Endodermal cell (in vitro differentiated cells): Measurements from ENCODE around the gene B4GALT1. TPM values are rescaled to one million over a fixed set of nuclear protein-coding genes. Genes with fewer than 3 reads are reported as not detected.

Source experiments
- DNase-seq: peaks from one replicate; pipeline ENCODE4 v3.0.0-alpha.2; 2017
- H3K27ac ChIP-seq: 2 replicates; pipeline ENCODE4 v1.5.1; 2013; ENCODE audit warnings: mild to moderate bottlenecking, low read depth, low read length, moderate library complexity
- H3K27me3 ChIP-seq: 2 replicates; pipeline ENCODE4 v1.6.1; 2013; ENCODE audit warnings: mild to moderate bottlenecking, low read length, moderate library complexity; ENCODE audit not compliant: insufficient read depth, control insufficient read depth, poor library complexity, severe bottlenecking
- H3K36me3 ChIP-seq: 2 replicates; pipeline ENCODE4 v1.7.0; 2013; ENCODE audit warnings: mild to moderate bottlenecking, low read length, moderate library complexity; ENCODE audit not compliant: control insufficient read depth, insufficient read depth
- H3K4me1 ChIP-seq: one replicate; pipeline ENCODE4 v1.7.0; 2013; ENCODE audit warnings: low read length; ENCODE audit not compliant: control insufficient read depth, insufficient read depth
- H3K4me3 ChIP-seq: 2 replicates; pipeline ENCODE4 v1.5.1; 2013; ENCODE audit warnings: mild to moderate bottlenecking, low read length, moderate library complexity
- H3K9ac ChIP-seq: 2 replicates; pipeline ENCODE4 v1.6.1; 2013; ENCODE audit warnings: mild to moderate bottlenecking, low read length, moderate library complexity; ENCODE audit not compliant: poor library complexity, severe bottlenecking; ENCODE audit errors: extremely low read depth
- H3K9me3 ChIP-seq: 2 replicates; pipeline ENCODE4 v1.6.1; 2013; ENCODE audit warnings: mild to moderate bottlenecking, low read length, moderate library complexity; ENCODE audit not compliant: control insufficient read depth
- H3K27ac Mint-ChIP-seq: 2 replicates; pipeline ENCODE4 v1.8.0; 2020; ENCODE audit warnings: mixed read lengths
- H3K27me3 Mint-ChIP-seq: 2 replicates; pipeline ENCODE4 v1.8.0; 2021; ENCODE audit warnings: mild to moderate bottlenecking, mixed read lengths; ENCODE audit not compliant: insufficient read depth
- H3K36me3 Mint-ChIP-seq: 2 replicates; pipeline ENCODE4 v1.8.0; 2020; ENCODE audit warnings: low read depth, mixed read lengths
- H3K4me1 Mint-ChIP-seq: 2 replicates; pipeline ENCODE4 v1.8.0; 2020; ENCODE audit warnings: mixed read lengths
- H3K4me3 Mint-ChIP-seq: 2 replicates; pipeline ENCODE4 v1.8.0; 2020; ENCODE audit warnings: mild to moderate bottlenecking, moderate library complexity, mixed read lengths
- H3K9me3 Mint-ChIP-seq: 2 replicates; pipeline ENCODE4 v1.8.0; 2020; ENCODE audit warnings: mild to moderate bottlenecking, mixed read lengths
- CTCF ChIP-seq: fragments of 200-600 bp; sonication (generic); conservative IDR thresholded peaks from 2 replicates; pipeline ENCODE4 v1.5.0; 2021; ENCODE audit warnings: antibody characterized with exemption, mild to moderate bottlenecking
- WGBS, 2 experiments: methylation state at CpG; one replicate each; pipeline versions ENCODE4 v1.1.5 to v1.1.7; 2013; ENCODE audit warnings: missing lambda C conversion rate in 2 of 2, mixed read lengths in 1 of 2; ENCODE audit not compliant: insufficient coverage in 1 of 2, insufficient read length in 1 of 2; 5-methylcytosine and 5-hydroxymethylcytosine counted together
- total RNA-seq, 2 donors: library from RNA; stranded (reverse); fragmentation: NEBNext Ultra II Directional in 1 of 2; extraction: Animal tissue kit (Norgen Biotek cat#: 25700) in 1 of 2; gene quantifications; 2 replicates in 1 of 2; 3 replicates in 1 of 2; pipeline ENCODE4 v1.2.1, GENCODE V29; 2021

The B4GALT1 gene
- total RNA-seq, 2 donors from 2014 or later, result 62.9 to 92.6 TPM

- Mint-ChIP-seq H3K27me3 (peaks cover 4% of the 10 kb centered on the region), H3K4me3 (no peak overlapping the region), H3K27ac (peak overlapping the region; percentile 38), H3K9me3 (no peaks in the 10 kb centered on the region), H3K36me3 (no peaks in the 10 kb centered on the region), H3K4me1 (peaks cover 22% of the 10 kb centered on the region)
- 66 to 70% methylated on average over 4 to 7 of the region's 7 CpGs for WGBS, 2 experiments
- peak; percentile 25 for TF ChIP-seq CTCF
- Histone ChIP-seq H3K4me1 (peaks cover 9% of the 10 kb centered on the region), H3K27ac (no peak overlapping the region), H3K4me3 (no peak overlapping the region), H3K9ac (no peak overlapping the region), H3K36me3 (no peaks in the 10 kb centered on the region), H3K27me3 (no peaks in the 10 kb centered on the region), H3K9me3 (no peaks in the 10 kb centered on the region)
- peak; percentile 75 for DNase-seq
Measured at GRCh38 chr9:33187519-33188218, 20.5 kb upstream of the B4GALT1 start.

- H3K27me3 ChIP-seq, result no peaks in the 10 kb centered on the region
- no peaks in the 10 kb centered on the region for H3K36me3 Mint-ChIP-seq
- no peak overlapping the region for H3K4me3 Mint-ChIP-seq
- DNase-seq, result no peak
- TF ChIP-seq CTCF, result no peak
- H3K27ac Mint-ChIP-seq, result no peak overlapping the region
- no peaks in the 10 kb centered on the region for H3K9me3 Mint-ChIP-seq
- H3K27me3 Mint-ChIP-seq, result peaks cover 4% of the 10 kb centered on the region
- H3K4me1 Mint-ChIP-seq, result peaks cover 20% of the 10 kb centered on the region
- H3K4me3 ChIP-seq, result no peak overlapping the region
- WGBS, 2 experiments, result 93 to 94% methylated on average over 2 to 3 of the region's 3 CpGs
- peaks cover 9% of the 10 kb centered on the region for H3K4me1 ChIP-seq
- no peaks in the 10 kb centered on the region for H3K9me3 ChIP-seq
- H3K36me3 ChIP-seq, result no peaks in the 10 kb centered on the region
- no peak overlapping the region for H3K9ac ChIP-seq
- no peak overlapping the region for H3K27ac ChIP-seq
Measured at GRCh38 chr9:33186457-33187168, 19.5 kb upstream of the B4GALT1 start.

- TF ChIP-seq CTCF, result peak; percentile 20
- WGBS, 2 experiments, result 53 to 70% methylated on average over 3 to 5 of the region's 5 CpGs
- Mint-ChIP-seq H3K27me3 (peaks cover 4% of the 10 kb centered on the region), H3K4me1 (peaks cover 20% of the 10 kb centered on the region), H3K36me3 (no peaks in the 10 kb centered on the region), H3K9me3 (no peaks in the 10 kb centered on the region), H3K27ac (peak overlapping the region; percentile 74), H3K4me3 (no peak overlapping the region)
- no peak overlapping the region for H3K4me3 ChIP-seq
- no peak overlapping the region for H3K9ac ChIP-seq
- H3K4me1 ChIP-seq, result peaks cover 9% of the 10 kb centered on the region
- H3K36me3 ChIP-seq, result no peaks in the 10 kb centered on the region
- H3K27ac ChIP-seq, result no peak overlapping the region
- H3K9me3 ChIP-seq, result no peaks in the 10 kb centered on the region
- H3K27me3 ChIP-seq, result no peaks in the 10 kb centered on the region
- DNase-seq, result peak; percentile 71
Measured at GRCh38 chr9:33185858-33186257, 18.7 kb upstream of the B4GALT1 start.
